ENCODE data around the gene PPL.

GRCh38 chr16:4925791-4926190 lies 11.2 kb downstream of the PPL start:
- no peak for TF ChIP-seq CTCF (IDR thresholded peaks at IDR 0.05)
- no peak for TF ChIP-seq POLR2A (IDR thresholded peaks at IDR 0.05)

Data from heart left ventricle (tissue), 13 donors.